Liver (tissue), 8 donors: ENCODE data around the gene SMIM45.

ENCODE experiments used
- DNase-seq: peaks from one replicate; pipeline ENCODE4 v3.0.0-alpha.2; 2017; ENCODE audit warnings: low spot score
- H3K27ac ChIP-seq, 2 donors: one replicate each; pipeline ENCODE4 v1.7.0; 2013; ENCODE audit warnings: inconsistent platforms in 2 of 2, low read length in 2 of 2, control low read depth in 1 of 2, low read depth in 1 of 2, mild to moderate bottlenecking in 1 of 2
- H3K27me3 ChIP-seq, 4 donors: one replicate each; pipeline versions ENCODE4 v1.6.1 to v1.7.0; 2013; ENCODE audit warnings: low read length in 3 of 4, inconsistent platforms in 1 of 4, mild to moderate bottlenecking in 1 of 4, moderate library complexity in 1 of 4; ENCODE audit not compliant: control insufficient read depth in 4 of 4, insufficient read depth in 4 of 4
- H3K36me3 ChIP-seq, 4 donors: one replicate each; pipeline versions ENCODE4 v1.6.1 to v1.7.0; 2013; ENCODE audit warnings: low read length in 3 of 4, mild to moderate bottlenecking in 3 of 4, low read depth in 1 of 4, moderate library complexity in 1 of 4; ENCODE audit not compliant: control insufficient read depth in 4 of 4, insufficient read depth in 3 of 4
- H3K4me1 ChIP-seq, 4 donors: one replicate each; pipeline versions ENCODE4 v1.6.1 to v1.7.0; 2013; ENCODE audit warnings: low read length in 3 of 4, mild to moderate bottlenecking in 3 of 4, moderate library complexity in 1 of 4; ENCODE audit not compliant: control insufficient read depth in 4 of 4, insufficient read depth in 4 of 4
- H3K4me3 ChIP-seq, 3 donors: one replicate each; pipeline versions ENCODE4 v1.6.1 to v1.7.0; 2013; ENCODE audit warnings: low read length in 3 of 3, control low read depth in 1 of 3, low read depth in 1 of 3, mild to moderate bottlenecking in 1 of 3
- H3K9ac ChIP-seq, 2 donors: one replicate each; pipeline ENCODE4 v1.7.0; 2013; ENCODE audit warnings: low read length in 2 of 2, mild to moderate bottlenecking in 2 of 2, moderate library complexity in 2 of 2, control low read depth in 1 of 2, low read depth in 1 of 2
- H3K9me3 ChIP-seq, 4 donors: one replicate each; pipeline versions ENCODE4 v1.6.1 to v1.7.0; 2013; ENCODE audit warnings: low read length in 3 of 4; ENCODE audit not compliant: control insufficient read depth in 4 of 4
- ATF3 ChIP-seq: IDR thresholded peaks from 2 replicates; pipeline ENCODE4 v1.6.1; 2016; ENCODE audit warnings: antibody characterized with exemption
- CTCF ChIP-seq: fragments of 150-350 bp; IDR thresholded peaks from 2 replicates; pipeline ENCODE4 v1.5.1; 2017; ENCODE audit warnings: improper control_type of control experiment, low read depth, low read length; ENCODE audit not compliant: missing input control
- EGR1 ChIP-seq, 2 donors: IDR thresholded peaks; 2 replicates each; pipeline ENCODE4 v1.6.1; 2016 to 2018; ENCODE audit warnings: antibody characterized with exemption in 2 of 2, low read depth in 2 of 2
- FOXA1 ChIP-seq: IDR thresholded peaks from 2 replicates; pipeline ENCODE4 v1.6.1; 2016; ENCODE audit warnings: antibody characterized with exemption
- FOXA2 ChIP-seq: IDR thresholded peaks from 2 replicates; pipeline ENCODE4 v1.6.1; 2016; ENCODE audit warnings: antibody characterized with exemption
- GABPA ChIP-seq, 2 donors: IDR thresholded peaks in 1 of 2; conservative IDR thresholded peaks in 1 of 2; 2 replicates each; pipeline ENCODE4 v1.6.1; 2016; ENCODE audit warnings: antibody characterized with exemption in 2 of 2, mild to moderate bottlenecking in 1 of 2, moderate library complexity in 1 of 2
- HNF4A ChIP-seq, 2 donors: conservative IDR thresholded peaks; 2 replicates each; pipeline ENCODE4 v1.6.1; 2016; ENCODE audit warnings: antibody characterized with exemption in 2 of 2, mild to moderate bottlenecking in 2 of 2
- HNF4G ChIP-seq: IDR thresholded peaks from 2 replicates; pipeline ENCODE4 v1.6.1; 2016; ENCODE audit warnings: antibody characterized with exemption
- JUND ChIP-seq, 2 donors: IDR thresholded peaks; 2 replicates each; pipeline ENCODE4 v1.6.1; 2016; ENCODE audit warnings: antibody characterized with exemption in 2 of 2
- MAX ChIP-seq: IDR thresholded peaks from 2 replicates; pipeline ENCODE4 v1.6.1; 2016; ENCODE audit warnings: antibody characterized with exemption
- NR2F2 ChIP-seq: IDR thresholded peaks from 2 replicates; pipeline ENCODE4 v1.6.1; 2016; ENCODE audit warnings: antibody characterized with exemption
- RAD21 ChIP-seq, 2 donors: IDR thresholded peaks; 2 replicates each; pipeline ENCODE4 v1.6.1; 2016; ENCODE audit warnings: antibody characterized with exemption in 2 of 2, mild to moderate bottlenecking in 2 of 2
- RXRA ChIP-seq, 2 donors: IDR thresholded peaks; 2 replicates each; pipeline ENCODE4 v1.6.1; 2017 to 2018; ENCODE audit warnings: antibody characterized with exemption in 2 of 2, mild to moderate bottlenecking in 1 of 2
- SP1 ChIP-seq: IDR thresholded peaks from 2 replicates; pipeline ENCODE4 v1.6.1; 2018; ENCODE audit warnings: antibody characterized with exemption, mild to moderate bottlenecking
- TAF1 ChIP-seq: conservative IDR thresholded peaks from 2 replicates; pipeline ENCODE4 v1.6.1; 2016; ENCODE audit warnings: antibody characterized with exemption, mild to moderate bottlenecking
- YY1 ChIP-seq: IDR thresholded peaks from 2 replicates; pipeline ENCODE4 v1.6.1; 2016; ENCODE audit warnings: antibody characterized with exemption, mild to moderate bottlenecking
- WGBS: extraction: QIAGEN DNeasy Blood & Tissue Kit; methylation state at CpG from one replicate; pipeline ENCODE4 v1.1.7; 2013; 5-methylcytosine and 5-hydroxymethylcytosine counted together
- TF ChIP-seq, protein P1 (sequence below): IDR thresholded peaks from 2 replicates; pipeline ENCODE4 v1.6.1; 2016; ENCODE audit warnings: antibody characterized with exemption, mild to moderate bottlenecking
- TF ChIP-seq, protein P2 (sequence below): IDR thresholded peaks from 2 replicates; pipeline ENCODE4 v1.6.1; 2016; ENCODE audit warnings: antibody characterized with exemption
- donor health status: healthy.
- donor health status: healthy.
- donor health status: healthy.
- donor health status: healthy.
- donor health status: healthy.

Gene SMIM45

DNA sequence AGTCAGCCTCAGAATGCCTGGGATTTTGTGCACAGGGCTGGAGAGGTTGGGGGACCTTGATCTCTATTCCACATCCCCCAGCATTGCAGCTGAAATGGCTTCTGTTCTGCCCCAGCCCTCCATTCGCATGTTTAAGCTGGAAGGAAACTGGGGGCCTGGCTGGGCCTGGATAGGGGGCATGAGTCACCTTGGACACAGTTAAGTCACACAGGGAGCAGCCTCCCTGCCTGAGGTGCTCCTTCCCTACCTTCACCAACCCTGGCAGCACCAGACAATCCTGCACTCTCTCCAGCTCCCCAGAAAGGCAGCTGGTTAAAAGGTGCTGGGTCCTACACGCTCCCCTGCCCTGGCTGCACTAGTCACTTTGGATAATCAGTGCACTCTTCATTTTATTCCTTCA, 763 bp downstream of the SMIM45 start:
- no peak overlapping the region for H3K9ac ChIP-seq
- H3K36me3 ChIP-seq: no peaks in the 10 kb centered on the region
- TF ChIP-seq FOXA1 (no peak), YY1 (no peak), HNF4G (no peak), RAD21 (IDR thresholded peaks at IDR 0.05) (no peak), MAX (no peak), TAF1 (no peak), CTCF (no peak), SP1 (no peak), JUND (IDR thresholded peaks at IDR 0.05) (no peak), RXRA (IDR thresholded peaks at IDR 0.05) (no peak)
- TF ChIP-seq, protein P1, sequence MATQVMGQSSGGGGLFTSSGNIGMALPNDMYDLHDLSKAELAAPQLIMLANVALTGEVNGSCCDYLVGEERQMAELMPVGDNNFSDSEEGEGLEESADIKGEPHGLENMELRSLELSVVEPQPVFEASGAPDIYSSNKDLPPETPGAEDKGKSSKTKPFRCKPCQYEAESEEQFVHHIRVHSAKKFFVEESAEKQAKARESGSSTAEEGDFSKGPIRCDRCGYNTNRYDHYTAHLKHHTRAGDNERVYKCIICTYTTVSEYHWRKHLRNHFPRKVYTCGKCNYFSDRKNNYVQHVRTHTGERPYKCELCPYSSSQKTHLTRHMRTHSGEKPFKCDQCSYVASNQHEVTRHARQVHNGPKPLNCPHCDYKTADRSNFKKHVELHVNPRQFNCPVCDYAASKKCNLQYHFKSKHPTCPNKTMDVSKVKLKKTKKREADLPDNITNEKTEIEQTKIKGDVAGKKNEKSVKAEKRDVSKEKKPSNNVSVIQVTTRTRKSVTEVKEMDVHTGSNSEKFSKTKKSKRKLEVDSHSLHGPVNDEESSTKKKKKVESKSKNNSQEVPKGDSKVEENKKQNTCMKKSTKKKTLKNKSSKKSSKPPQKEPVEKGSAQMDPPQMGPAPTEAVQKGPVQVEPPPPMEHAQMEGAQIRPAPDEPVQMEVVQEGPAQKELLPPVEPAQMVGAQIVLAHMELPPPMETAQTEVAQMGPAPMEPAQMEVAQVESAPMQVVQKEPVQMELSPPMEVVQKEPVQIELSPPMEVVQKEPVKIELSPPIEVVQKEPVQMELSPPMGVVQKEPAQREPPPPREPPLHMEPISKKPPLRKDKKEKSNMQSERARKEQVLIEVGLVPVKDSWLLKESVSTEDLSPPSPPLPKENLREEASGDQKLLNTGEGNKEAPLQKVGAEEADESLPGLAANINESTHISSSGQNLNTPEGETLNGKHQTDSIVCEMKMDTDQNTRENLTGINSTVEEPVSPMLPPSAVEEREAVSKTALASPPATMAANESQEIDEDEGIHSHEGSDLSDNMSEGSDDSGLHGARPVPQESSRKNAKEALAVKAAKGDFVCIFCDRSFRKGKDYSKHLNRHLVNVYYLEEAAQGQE: no peak
- DNase-seq: no peak
- H3K27me3 ChIP-seq: no peaks in the 10 kb centered on the region
- peaks cover 0 to 3% (median under 1%) of the 10 kb centered on the region in 4 donors for H3K4me1 ChIP-seq
- H3K9me3 ChIP-seq: no peaks in the 10 kb centered on the region
- no peak overlapping the region for H3K27ac ChIP-seq
- WGBS: 95% methylated on average over 2 of the region's 2 CpGs
- H3K4me3 ChIP-seq: no peak overlapping the region

GRCh38 chr22:41957941-41958556, 6.1 kb downstream of the SMIM45 start:
- no peak overlapping the region for H3K9ac ChIP-seq
- peak overlapping the region in 1 of 3 donors; percentile 41 for H3K4me3 ChIP-seq
- H3K27ac ChIP-seq: no peak overlapping the region
- H3K9me3 ChIP-seq: no peaks in the 10 kb centered on the region
- H3K36me3 ChIP-seq: no peaks in the 10 kb centered on the region
- peaks cover 0 to 3% (median 2%) of the 10 kb centered on the region in 4 donors for H3K4me1 ChIP-seq
- 49% methylated on average over 23 of the region's 23 CpGs for WGBS
- DNase-seq: no peak
- H3K27me3 ChIP-seq: no peaks in the 10 kb centered on the region
- TF ChIP-seq YY1 (no peak), RXRA (IDR thresholded peaks at IDR 0.05) (no peak), TAF1 (no peak), FOXA2 (no peak), SP1 (no peak), ATF3 (no peak), MAX (no peak), HNF4A (conservative IDR thresholded peaks at IDR 0.05) (no peak), GABPA (IDR thresholded peaks at IDR 0.05 in 1 of 2, conservative IDR thresholded peaks at IDR 0.05 in 1 of 2) (no peak), FOXA1 (no peak), NR2F2 (no peak), RAD21 (IDR thresholded peaks at IDR 0.05) (no peak), EGR1 (IDR thresholded peaks at IDR 0.05; ENCODE audit: low read depth in 2 of 2) (no peak), JUND (IDR thresholded peaks at IDR 0.05) (no peak)
- TF ChIP-seq, protein P2, sequence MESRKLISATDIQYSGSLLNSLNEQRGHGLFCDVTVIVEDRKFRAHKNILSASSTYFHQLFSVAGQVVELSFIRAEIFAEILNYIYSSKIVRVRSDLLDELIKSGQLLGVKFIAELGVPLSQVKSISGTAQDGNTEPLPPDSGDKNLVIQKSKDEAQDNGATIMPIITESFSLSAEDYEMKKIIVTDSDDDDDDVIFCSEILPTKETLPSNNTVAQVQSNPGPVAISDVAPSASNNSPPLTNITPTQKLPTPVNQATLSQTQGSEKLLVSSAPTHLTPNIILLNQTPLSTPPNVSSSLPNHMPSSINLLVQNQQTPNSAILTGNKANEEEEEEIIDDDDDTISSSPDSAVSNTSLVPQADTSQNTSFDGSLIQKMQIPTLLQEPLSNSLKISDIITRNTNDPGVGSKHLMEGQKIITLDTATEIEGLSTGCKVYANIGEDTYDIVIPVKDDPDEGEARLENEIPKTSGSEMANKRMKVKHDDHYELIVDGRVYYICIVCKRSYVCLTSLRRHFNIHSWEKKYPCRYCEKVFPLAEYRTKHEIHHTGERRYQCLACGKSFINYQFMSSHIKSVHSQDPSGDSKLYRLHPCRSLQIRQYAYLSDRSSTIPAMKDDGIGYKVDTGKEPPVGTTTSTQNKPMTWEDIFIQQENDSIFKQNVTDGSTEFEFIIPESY: no peak
- TF ChIP-seq, protein P1: no peak
